ENCODE results near the gene MLKL.

MLKL gene

GRCh38 chr16:74739275-74739674 is 38.6 kb upstream of the MLKL start:
- Mint-ChIP-seq H3K27me3 (peaks cover 43% of the 10 kb centered on the region), H3K27ac (ENCODE audit: low read depth) (no peak overlapping the region), H3K36me3 (ENCODE audit: insufficient read depth) (no peaks in the 10 kb centered on the region), H3K4me3 (no peak overlapping the region), H3K4me1 (no peaks in the 10 kb centered on the region), H3K9me3 (no peaks in the 10 kb centered on the region)
- DNase-seq (ENCODE audit: low spot score in 2 of 2) = no peak
- no peak for ATAC-seq (replicated peaks; ENCODE audit: extremely low read depth, poor library complexity, severe bottlenecking)

- Mint-ChIP-seq H3K4me1 (no peaks in the 10 kb centered on the region), H3K27me3 (peaks cover 43% of the 10 kb centered on the region), H3K36me3 (ENCODE audit: insufficient read depth) (no peaks in the 10 kb centered on the region), H3K4me3 (no peak overlapping the region), H3K9me3 (no peaks in the 10 kb centered on the region), H3K27ac (ENCODE audit: low read depth) (no peak overlapping the region)
- ATAC-seq (replicated peaks; ENCODE audit: extremely low read depth, poor library complexity, severe bottlenecking) = no peak
- no peak for DNase-seq (ENCODE audit: low spot score in 2 of 2)
Measured at GRCh38 chr16:74738816-74739215, 38.2 kb upstream of the MLKL start.

GRCh38 chr16:74738113-74738541 is 37.5 kb upstream of the MLKL start:
- DNase-seq (ENCODE audit: low spot score in 2 of 2) (no peak), ATAC-seq (replicated peaks; ENCODE audit: extremely low read depth, poor library complexity, severe bottlenecking) (no peak)
- Mint-ChIP-seq H3K4me1 (no peaks in the 10 kb centered on the region), H3K9me3 (no peaks in the 10 kb centered on the region), H3K27me3 (peaks cover 43% of the 10 kb centered on the region), H3K36me3 (ENCODE audit: insufficient read depth) (no peaks in the 10 kb centered on the region), H3K27ac (ENCODE audit: low read depth) (no peak overlapping the region), H3K4me3 (no peak overlapping the region)

- Mint-ChIP-seq H3K27ac (ENCODE audit: low read depth) (no peak overlapping the region), H3K9me3 (no peaks in the 10 kb centered on the region)
Measured at GRCh38 chr16:74737521-74737920, 36.9 kb upstream of the MLKL start.

GRCh38 chr16:74736531-74737157 is 36.0 kb upstream of the MLKL start:
- ATAC-seq (replicated peaks; ENCODE audit: extremely low read depth, poor library complexity, severe bottlenecking) = no peak
- no peak overlapping the region for H3K4me3 Mint-ChIP-seq
- H3K9me3 Mint-ChIP-seq = no peaks in the 10 kb centered on the region
- DNase-seq (ENCODE audit: low spot score in 2 of 2) = no peak
- H3K27ac Mint-ChIP-seq (ENCODE audit: low read depth) = no peak overlapping the region
- H3K4me1 Mint-ChIP-seq = no peaks in the 10 kb centered on the region
- H3K27me3 Mint-ChIP-seq = peaks cover 43% of the 10 kb centered on the region
- no peaks in the 10 kb centered on the region for H3K36me3 Mint-ChIP-seq (ENCODE audit: insufficient read depth)

More at GRCh38 chr16:74737521-74737920, 36.9 kb upstream of the MLKL start:
- no peak overlapping the region for H3K4me3 Mint-ChIP-seq
- no peaks in the 10 kb centered on the region for H3K4me1 Mint-ChIP-seq
- DNase-seq (ENCODE audit: low spot score in 2 of 2) (no peak), ATAC-seq (replicated peaks; ENCODE audit: extremely low read depth, poor library complexity, severe bottlenecking) (no peak)
- H3K27me3 Mint-ChIP-seq = peaks cover 43% of the 10 kb centered on the region
- no peaks in the 10 kb centered on the region for H3K36me3 Mint-ChIP-seq (ENCODE audit: insufficient read depth)

GRCh38 chr16:74735554-74735953 is 34.9 kb upstream of the MLKL start:
- Mint-ChIP-seq H3K36me3 (ENCODE audit: insufficient read depth) (no peaks in the 10 kb centered on the region), H3K9me3 (no peaks in the 10 kb centered on the region), H3K27ac (ENCODE audit: low read depth) (no peak overlapping the region), H3K4me1 (peaks cover 1% of the 10 kb centered on the region), H3K27me3 (peaks cover 38% of the 10 kb centered on the region), H3K4me3 (no peak overlapping the region)
- DNase-seq (ENCODE audit: low spot score in 2 of 2) (no peak), ATAC-seq (replicated peaks; ENCODE audit: extremely low read depth, poor library complexity, severe bottlenecking) (no peak)

GRCh38 chr16:74735162-74735452 is 34.4 kb upstream of the MLKL start:
- no peak for DNase-seq (ENCODE audit: low spot score in 2 of 2)
- peaks cover 6% of the 10 kb centered on the region for H3K4me1 Mint-ChIP-seq
- no peak overlapping the region for H3K27ac Mint-ChIP-seq (ENCODE audit: low read depth)
- H3K27me3 Mint-ChIP-seq = peaks cover 34% of the 10 kb centered on the region
- H3K9me3 Mint-ChIP-seq = no peaks in the 10 kb centered on the region
- ATAC-seq (replicated peaks; ENCODE audit: extremely low read depth, poor library complexity, severe bottlenecking) = no peak
- H3K36me3 Mint-ChIP-seq (ENCODE audit: insufficient read depth) = no peaks in the 10 kb centered on the region
- no peak overlapping the region for H3K4me3 Mint-ChIP-seq

GRCh38 chr16:74734361-74735161 is 33.9 kb upstream of the MLKL start:
- H3K4me1 Mint-ChIP-seq = peaks cover 6% of the 10 kb centered on the region
- ATAC-seq (replicated peaks; ENCODE audit: extremely low read depth, poor library complexity, severe bottlenecking) = no peak
- no peaks in the 10 kb centered on the region for H3K36me3 Mint-ChIP-seq (ENCODE audit: insufficient read depth)

GRCh38 chr16:74732707-74733350 is 32.2 kb upstream of the MLKL start:
- no peak for DNase-seq (ENCODE audit: low spot score in 2 of 2)
- no peaks in the 10 kb centered on the region for H3K36me3 Mint-ChIP-seq (ENCODE audit: insufficient read depth)
- no peak for ATAC-seq (replicated peaks; ENCODE audit: extremely low read depth, poor library complexity, severe bottlenecking)
- H3K27ac Mint-ChIP-seq (ENCODE audit: low read depth) = no peak overlapping the region
- H3K4me1 Mint-ChIP-seq = peaks cover 6% of the 10 kb centered on the region
- H3K27me3 Mint-ChIP-seq = peaks cover 11% of the 10 kb centered on the region
- no peak overlapping the region for H3K4me3 Mint-ChIP-seq
- no peaks in the 10 kb centered on the region for H3K9me3 Mint-ChIP-seq

More at GRCh38 chr16:74734361-74735161, 33.9 kb upstream of the MLKL start:
- H3K9me3 Mint-ChIP-seq = no peaks in the 10 kb centered on the region
- H3K27me3 Mint-ChIP-seq = peaks cover 28% of the 10 kb centered on the region
- no peak for DNase-seq (ENCODE audit: low spot score in 2 of 2)
- no peak overlapping the region for H3K27ac Mint-ChIP-seq (ENCODE audit: low read depth)
- H3K4me3 Mint-ChIP-seq = no peak overlapping the region

- peaks cover 10% of the 10 kb centered on the region for H3K27me3 Mint-ChIP-seq
- peaks cover 6% of the 10 kb centered on the region for H3K4me1 Mint-ChIP-seq
- H3K36me3 Mint-ChIP-seq (ENCODE audit: insufficient read depth) = no peaks in the 10 kb centered on the region
- ATAC-seq (replicated peaks; ENCODE audit: extremely low read depth, poor library complexity, severe bottlenecking) = no peak
- H3K4me3 Mint-ChIP-seq = no peak overlapping the region
- H3K27ac Mint-ChIP-seq (ENCODE audit: low read depth) = no peak overlapping the region
- peaks cover 6% of the 10 kb centered on the region for H3K9me3 Mint-ChIP-seq
- DNase-seq (ENCODE audit: low spot score in 2 of 2) = no peak
Measured at GRCh38 chr16:74731853-74732477, 31.3 kb upstream of the MLKL start.

GRCh38 chr16:74729783-74730683 is 29.4 kb upstream of the MLKL start:
- Mint-ChIP-seq H3K36me3 (ENCODE audit: insufficient read depth) (no peaks in the 10 kb centered on the region), H3K9me3 (peaks cover 12% of the 10 kb centered on the region), H3K4me1 (peaks cover 6% of the 10 kb centered on the region), H3K27ac (ENCODE audit: low read depth) (no peak overlapping the region), H3K4me3 (no peak overlapping the region), H3K27me3 (peaks cover 18% of the 10 kb centered on the region)
- ATAC-seq (replicated peaks; ENCODE audit: extremely low read depth, poor library complexity, severe bottlenecking) (no peak), DNase-seq (ENCODE audit: low spot score in 2 of 2) (no peak)

- no peaks in the 10 kb centered on the region for H3K36me3 Mint-ChIP-seq (ENCODE audit: insufficient read depth)
- peaks cover 37% of the 10 kb centered on the region for H3K27me3 Mint-ChIP-seq
- DNase-seq (ENCODE audit: low spot score in 2 of 2) (no peak), ATAC-seq (replicated peaks; ENCODE audit: extremely low read depth, poor library complexity, severe bottlenecking) (no peak)
- H3K9me3 Mint-ChIP-seq = peaks cover 12% of the 10 kb centered on the region
- no peak overlapping the region for H3K27ac Mint-ChIP-seq (ENCODE audit: low read depth)
- peaks cover 6% of the 10 kb centered on the region for H3K4me1 Mint-ChIP-seq
- no peak overlapping the region for H3K4me3 Mint-ChIP-seq
Measured at GRCh38 chr16:74727903-74728302, 27.2 kb upstream of the MLKL start.

Data from central memory CD8-positive, alpha-beta T cell (primary cell).